ENCODE data around the gene SMARCD2.
"Not testable (repeated sequence)": the region's sequence is repeated elsewhere in the genome, so short reads cannot be mapped to it uniquely, and the experiment has no call there.

SMARCD2 gene

DNA sequence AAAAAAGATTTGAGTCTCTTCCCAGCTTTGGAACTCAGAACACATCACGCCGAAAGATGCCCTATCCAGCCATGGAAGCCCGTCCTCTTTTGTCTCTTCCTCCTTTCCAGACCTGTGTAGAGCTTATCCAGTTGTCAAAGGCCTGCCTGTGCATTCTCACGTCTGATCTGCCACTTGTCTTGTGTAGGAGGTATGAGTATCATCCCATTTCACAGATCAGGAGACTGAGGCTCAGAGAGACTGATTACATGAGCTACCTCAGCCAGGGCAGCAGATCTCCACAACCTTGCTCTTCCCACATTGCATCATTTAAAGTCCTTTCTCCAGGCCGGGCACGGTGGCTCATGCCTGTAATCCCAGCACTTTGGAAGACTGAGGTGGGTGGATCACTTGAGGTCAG lies 32.2 kb upstream of the SMARCD2 start:
- not testable (repeated sequence) for H3K27me3 ChIP-seq (ENCODE audit: insufficient read depth, low read length); H2AK5ac ChIP-seq (ENCODE audit: low read length); H3K4me3 ChIP-seq (ENCODE audit: low read depth, low read length); H3K36me3 ChIP-seq (ENCODE audit: control insufficient read depth in 1 of 2, insufficient read depth in 2 of 2, low read length in 2 of 2); H3K9me3 ChIP-seq (ENCODE audit: insufficient read depth, low read depth, low read length); H3K79me1 ChIP-seq (ENCODE audit: low read length); H2BK120ac ChIP-seq (ENCODE audit: insufficient read depth, low read length, poor library complexity); H3K23ac ChIP-seq (ENCODE audit: low read length); H3K4ac ChIP-seq (ENCODE audit: low read depth, low read length); H2BK5ac ChIP-seq (ENCODE audit: low read depth, low read length, poor library complexity); H4K12ac ChIP-seq (ENCODE audit: low read depth, low read length); DNase-seq; H3K27ac ChIP-seq (ENCODE audit: low read depth, low read length); H4K8ac ChIP-seq (ENCODE audit: low read depth, low read length); H2BK12ac ChIP-seq (ENCODE audit: low read length); H3K79me2 ChIP-seq (ENCODE audit: control insufficient read depth, insufficient read depth, low read length, poor library complexity); H3K18ac ChIP-seq (ENCODE audit: low read length); H3K4me1 ChIP-seq (ENCODE audit: control insufficient read depth in 1 of 2, insufficient read depth in 2 of 2, low read length in 2 of 2); H3K4me2 ChIP-seq (ENCODE audit: low read length); H3K14ac ChIP-seq (ENCODE audit: low read length); H3K9ac ChIP-seq (ENCODE audit: low read length); H2AFZ ChIP-seq (ENCODE audit: insufficient read depth, low read length, poor library complexity); H4K91ac ChIP-seq (ENCODE audit: low read depth, low read length)
- no CpG with 5 or more reads among the region's 6 CpGs for WGBS (ENCODE audit: extremely low coverage, insufficient coverage, insufficient read length)

DNA sequence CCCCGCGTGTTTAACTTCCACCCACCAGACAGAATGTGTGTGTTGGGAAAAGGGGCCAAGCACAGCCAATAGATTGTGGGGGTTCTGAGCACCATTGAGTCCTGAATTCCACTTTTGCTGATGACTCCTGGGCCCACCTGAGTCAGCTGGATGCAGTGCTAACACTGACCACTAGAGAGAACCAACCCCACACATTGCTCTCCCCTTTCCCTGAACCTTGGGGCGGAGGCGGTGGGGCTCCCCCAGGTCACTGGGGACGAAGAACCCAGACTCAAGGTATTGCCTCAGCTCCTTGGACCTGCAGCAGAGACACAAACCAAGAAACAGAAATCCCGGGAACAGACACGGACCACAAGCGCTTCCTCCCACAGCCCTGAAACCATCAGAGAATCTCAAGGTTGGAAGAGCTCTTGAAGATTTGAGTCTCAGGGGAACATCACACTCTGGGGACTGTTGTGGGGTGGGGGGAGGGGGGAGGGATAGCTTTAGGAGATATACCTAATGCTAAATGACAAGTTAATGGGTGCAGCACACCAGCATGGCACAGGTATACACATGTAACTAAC lies 31.7 kb upstream of the SMARCD2 start:
- not testable (repeated sequence) for H3K79me2 ChIP-seq (ENCODE audit: control insufficient read depth, insufficient read depth, low read length, poor library complexity); H3K14ac ChIP-seq (ENCODE audit: low read length); H2BK12ac ChIP-seq (ENCODE audit: low read length); H2BK120ac ChIP-seq (ENCODE audit: insufficient read depth, low read length, poor library complexity); H3K23ac ChIP-seq (ENCODE audit: low read length); H3K9ac ChIP-seq (ENCODE audit: low read length); H3K27me3 ChIP-seq (ENCODE audit: insufficient read depth, low read length); H2AK5ac ChIP-seq (ENCODE audit: low read length); H2AFZ ChIP-seq (ENCODE audit: insufficient read depth, low read length, poor library complexity); H3K18ac ChIP-seq (ENCODE audit: low read length); H3K4me3 ChIP-seq (ENCODE audit: low read depth, low read length); H3K4me2 ChIP-seq (ENCODE audit: low read length); H4K12ac ChIP-seq (ENCODE audit: low read depth, low read length); H3K27ac ChIP-seq (ENCODE audit: low read depth, low read length); H4K91ac ChIP-seq (ENCODE audit: low read depth, low read length); H3K79me1 ChIP-seq (ENCODE audit: low read length); H3K4me1 ChIP-seq (ENCODE audit: control insufficient read depth in 1 of 2, insufficient read depth in 2 of 2, low read length in 2 of 2); H4K8ac ChIP-seq (ENCODE audit: low read depth, low read length); H3K9me3 ChIP-seq (ENCODE audit: insufficient read depth, low read depth, low read length); H3K36me3 ChIP-seq (ENCODE audit: control insufficient read depth in 1 of 2, insufficient read depth in 2 of 2, low read length in 2 of 2); H3K4ac ChIP-seq (ENCODE audit: low read depth, low read length); DNase-seq; H2BK5ac ChIP-seq (ENCODE audit: low read depth, low read length, poor library complexity)
- no CpG with 5 or more reads among the region's 8 CpGs for WGBS (ENCODE audit: extremely low coverage, insufficient coverage, insufficient read length)

DNA sequence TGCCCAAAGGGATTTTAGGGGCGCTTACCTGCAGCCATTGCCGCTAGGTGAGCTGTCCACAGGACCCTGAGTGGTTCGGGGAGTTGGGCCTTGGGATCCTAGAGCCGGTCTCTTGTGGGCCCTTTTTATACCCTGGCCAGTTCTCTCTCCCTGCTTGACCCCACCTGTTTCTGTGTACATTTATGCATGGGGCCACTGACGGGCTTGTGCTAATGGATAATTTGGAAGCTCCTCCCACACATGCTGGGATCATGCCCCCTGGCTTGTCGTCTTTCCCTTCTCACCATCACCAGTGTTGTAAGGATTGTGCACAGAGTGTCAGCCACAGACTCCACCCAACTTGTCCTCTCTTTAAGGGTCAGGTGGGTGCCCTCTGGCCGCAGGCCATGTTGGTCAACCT lies 31.1 kb upstream of the SMARCD2 start, which contains the start of gene CSH2:
Gene CSH2 (minus strand): TSS at position 101 of the 400 bp plus-strand sequence. CDS start 63 bp downstream, at position 38.
- H2BK120ac ChIP-seq (ENCODE audit: insufficient read depth, low read length, poor library complexity); H3K23ac ChIP-seq (ENCODE audit: low read length); H3K4me2 ChIP-seq (ENCODE audit: low read length); H2AFZ ChIP-seq (ENCODE audit: insufficient read depth, low read length, poor library complexity); H3K4me1 ChIP-seq (ENCODE audit: control insufficient read depth in 1 of 2, insufficient read depth in 2 of 2, low read length in 2 of 2); H3K79me1 ChIP-seq (ENCODE audit: low read length); H3K79me2 ChIP-seq (ENCODE audit: control insufficient read depth, insufficient read depth, low read length, poor library complexity); H3K9ac ChIP-seq (ENCODE audit: low read length); H4K12ac ChIP-seq (ENCODE audit: low read depth, low read length); DNase-seq; H2BK12ac ChIP-seq (ENCODE audit: low read length); H3K9me3 ChIP-seq (ENCODE audit: insufficient read depth, low read depth, low read length); H3K14ac ChIP-seq (ENCODE audit: low read length); H4K8ac ChIP-seq (ENCODE audit: low read depth, low read length); H2AK5ac ChIP-seq (ENCODE audit: low read length); H4K91ac ChIP-seq (ENCODE audit: low read depth, low read length); H3K4ac ChIP-seq (ENCODE audit: low read depth, low read length); H2BK5ac ChIP-seq (ENCODE audit: low read depth, low read length, poor library complexity); H3K27me3 ChIP-seq (ENCODE audit: insufficient read depth, low read length); H3K4me3 ChIP-seq (ENCODE audit: low read depth, low read length); H3K27ac ChIP-seq (ENCODE audit: low read depth, low read length); H3K18ac ChIP-seq (ENCODE audit: low read length); H3K36me3 ChIP-seq (ENCODE audit: control insufficient read depth in 1 of 2, insufficient read depth in 2 of 2, low read length in 2 of 2): not testable (repeated sequence)
- WGBS (ENCODE audit: extremely low coverage, insufficient coverage, insufficient read length), result no CpG with 5 or more reads among the region's 7 CpGs

DNA sequence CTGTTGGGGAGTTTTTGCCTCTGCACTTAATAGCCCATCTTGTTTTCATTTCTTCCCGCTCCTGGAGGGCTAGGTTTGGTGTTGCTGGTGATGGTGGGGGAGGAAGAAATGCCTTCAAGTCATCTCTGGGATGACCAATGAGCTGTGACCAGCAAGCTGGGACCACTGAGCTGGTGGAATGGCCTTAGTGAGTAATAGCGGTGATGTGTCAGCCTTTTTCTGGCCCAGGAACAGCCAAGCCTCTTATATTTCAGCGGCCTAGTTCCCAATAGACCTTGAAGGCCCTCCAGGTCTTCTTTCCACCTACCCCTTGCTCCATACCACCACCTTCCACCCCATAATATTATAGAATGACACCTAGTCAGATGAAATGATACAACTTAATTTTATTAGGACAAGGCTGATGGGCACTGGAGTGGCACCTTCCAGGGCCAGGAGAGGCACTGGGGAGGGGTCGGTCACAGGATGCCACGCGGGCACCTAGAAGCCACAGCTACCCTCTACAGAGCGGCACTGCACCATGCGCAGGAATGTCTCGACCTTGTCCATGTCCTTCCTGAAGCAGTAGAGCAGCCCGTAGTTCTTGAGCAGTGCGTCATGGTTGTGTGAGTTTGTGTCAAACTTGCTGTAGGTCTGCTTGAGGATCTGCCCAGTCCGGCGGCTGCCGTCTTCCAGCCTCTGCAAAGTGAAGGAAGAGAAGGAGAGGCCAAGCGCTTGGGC lies 29.3 kb upstream of the SMARCD2 start:
- not testable (repeated sequence) for H3K9me3 ChIP-seq (ENCODE audit: insufficient read depth, low read depth, low read length); H3K27me3 ChIP-seq (ENCODE audit: insufficient read depth, low read length); H3K36me3 ChIP-seq (ENCODE audit: control insufficient read depth in 1 of 2, insufficient read depth in 2 of 2, low read length in 2 of 2); H3K18ac ChIP-seq (ENCODE audit: low read length); H3K9ac ChIP-seq (ENCODE audit: low read length); H4K12ac ChIP-seq (ENCODE audit: low read depth, low read length); H4K8ac ChIP-seq (ENCODE audit: low read depth, low read length); H3K23ac ChIP-seq (ENCODE audit: low read length); H2BK12ac ChIP-seq (ENCODE audit: low read length); H3K79me2 ChIP-seq (ENCODE audit: control insufficient read depth, insufficient read depth, low read length, poor library complexity); H3K4me2 ChIP-seq (ENCODE audit: low read length); H2BK5ac ChIP-seq (ENCODE audit: low read depth, low read length, poor library complexity); H2BK120ac ChIP-seq (ENCODE audit: insufficient read depth, low read length, poor library complexity); H2AK5ac ChIP-seq (ENCODE audit: low read length); H3K79me1 ChIP-seq (ENCODE audit: low read length); H3K4me1 ChIP-seq (ENCODE audit: control insufficient read depth in 1 of 2, insufficient read depth in 2 of 2, low read length in 2 of 2); H3K14ac ChIP-seq (ENCODE audit: low read length); H3K4me3 ChIP-seq (ENCODE audit: low read depth, low read length); H2AFZ ChIP-seq (ENCODE audit: insufficient read depth, low read length, poor library complexity); H3K4ac ChIP-seq (ENCODE audit: low read depth, low read length); H3K27ac ChIP-seq (ENCODE audit: low read depth, low read length); H4K91ac ChIP-seq (ENCODE audit: low read depth, low read length)
- DNase-seq, result peak in 1 of 2 donors; percentile 42
- no CpG with 5 or more reads among the region's 15 CpGs for WGBS (ENCODE audit: extremely low coverage, insufficient coverage, insufficient read length)
